ENCODE measurements around the gene FNBP1L.

DNA sequence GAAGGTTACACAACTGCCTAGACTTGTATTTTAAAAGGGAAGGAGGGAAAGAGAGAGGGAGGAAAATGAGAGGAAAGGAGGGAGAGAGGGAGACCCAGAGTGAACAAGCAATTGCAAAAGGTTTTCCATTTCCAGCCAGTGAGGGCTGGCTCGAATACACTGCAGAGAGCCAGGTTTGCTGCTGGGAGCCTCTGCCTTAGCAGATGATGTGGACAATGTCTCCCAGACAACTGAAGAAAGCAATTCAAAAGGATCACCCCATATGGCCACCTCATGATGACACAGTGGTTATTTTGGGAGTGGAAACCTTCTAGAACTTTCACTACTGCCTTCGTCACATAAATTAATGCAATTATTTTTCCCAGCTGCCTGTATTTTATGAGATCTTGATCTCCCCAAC is 147.3 kb downstream of the FNBP1L start:
- TF ChIP-seq POLR2AphosphoS5 (IDR thresholded peaks at IDR 0.05; ENCODE audit: low read depth, low read length) (no peak), POLR2A (IDR thresholded peaks at IDR 0.05; ENCODE audit: low read depth, low read length) (no peak)

Data from GM12892 (cell line).